Measurements from ENCODE around the gene GLYATL1B. TPM values are rescaled to one million over a fixed set of nuclear protein-coding genes. Genes with fewer than 3 reads are reported as not detected.

GLYATL1B gene
- total and polyA plus RNA-seq, 2 of the 4 experiments (the other 2 are of a cell fraction) = not detected

- POLR2A ChIA-PET (ENCODE audit: unreplicated experiment) = no interaction called here
- Histone ChIP-seq H3K27me3 (ENCODE audit: control insufficient read depth, insufficient read depth, low read length) (peaks cover 2% of the 10 kb centered on the region), H3K79me1 (ENCODE audit: low read depth in 1 of 2, low read length in 2 of 2) (peaks cover 2% of the 10 kb centered on the region in 2 experiments; a peak in 1 of 4 replicates), H2AFZ (replicated peaks; ENCODE audit: low read length, poor library complexity) (peak overlapping the region; percentile 84), H3K4ac (ENCODE audit: low read depth, low read length) (no peak overlapping the region), H2AK5ac (ENCODE audit: low read depth, low read length) (no peak overlapping the region), H3K18ac (ENCODE audit: low read depth, low read length) (no peak overlapping the region), H3K4me1 (ENCODE audit: control insufficient read depth, insufficient read depth, low read length) (no peaks in the 10 kb centered on the region), H3K56ac (ENCODE audit: extremely low read depth, insufficient read depth, low read length) (no peak overlapping the region), H3K14ac (replicated peaks; ENCODE audit: low read depth, low read length) (no peak overlapping the region), H2BK20ac (ENCODE audit: low read depth, low read length) (no peak overlapping the region), H3K27ac (ENCODE audit: insufficient read depth, low read length) (no peak overlapping the region), H3K36me3 (ENCODE audit: control insufficient read depth, insufficient read depth, low read length) (no peaks in the 10 kb centered on the region), H3K23ac (ENCODE audit: low read depth, low read length) (no peak overlapping the region), H3K4me2 (ENCODE audit: low read depth, low read length) (peak overlapping the region; percentile 90), H3K9me1 (ENCODE audit: insufficient read depth, low read length) (no peaks in the 10 kb centered on the region), H4K8ac (ENCODE audit: low read depth in 2 of 2, low read length in 2 of 2) (no peak overlapping the region; a peak in 1 of 4 replicates), H4K5ac (ENCODE audit: low read depth, low read length) (no peak overlapping the region), H2BK5ac (ENCODE audit: low read depth, low read length, poor library complexity, severe bottlenecking) (no peak overlapping the region), H3K9ac (ENCODE audit: low read depth, low read length) (no peak overlapping the region), H3K9me3 (ENCODE audit: control insufficient read depth, insufficient read depth, low read length) (no peaks in the 10 kb centered on the region), H4K91ac (ENCODE audit: insufficient read depth, low read depth, low read length) (no peak overlapping the region), H4K20me1 (ENCODE audit: insufficient read depth, low read length) (no peaks in the 10 kb centered on the region), H2BK15ac (ENCODE audit: low read depth, low read length) (no peak overlapping the region), H2AK9ac (replicated peaks; ENCODE audit: low read depth, low read length, poor library complexity) (peak overlapping the region; percentile 78), H2BK120ac (ENCODE audit: low read depth, low read length) (no peak overlapping the region), H3K4me3 (ENCODE audit: insufficient read depth, low read depth, low read length) (peak overlapping the region; percentile 32)
- DNase-seq = peak; percentile 13
- ATAC-seq (ENCODE audit: low read depth) = peak; percentile 19; the same call in 1 of the 2 replicates
- in situ Hi-C loops (cut with MboI; ENCODE audit: low sequenced_read_pairs) (no loop called here), intact Hi-C loops (cut with micrococcal nuclease) (no loop called here), dilution Hi-C loops (cut with HindIII; ENCODE audit: low sequenced_read_pairs, unreplicated experiment) (no loop called here)
- WGBS, 2 experiments (ENCODE audit: extremely low coverage in 2 of 2, insufficient read length in 1 of 2) = 0% methylated on average over 2 of the region's 23 CpGs; no CpG with 5 or more reads in 1 of the 2 experiments
- TF ChIP-seq MAFK (IDR thresholded peaks at IDR 0.05; ENCODE audit: low read depth, low read length) = no peak
- TF ChIP-seq RAD21 (IDR thresholded peaks at IDR 0.05; ENCODE audit: low read length) = peak; percentile 20; the same call in 1 of the 2 replicates
- peak; percentile 27 for TF ChIP-seq CTCF (conservative IDR thresholded peaks at IDR 0.05; ENCODE audit: low read depth, low read length)
- BruUV-seq (replicated peaks) = no TSS peak
- CTCF ChIA-PET = no interaction called here
Observed at GRCh38 chr11:59102259-59102765, 16.2 kb downstream of the GLYATL1B start.

Data from IMR-90 (cell line).